HG03196 (cell line): ENCODE results near the gene TTC24.
"Not testable (repeated sequence)": the region's sequence is repeated elsewhere in the genome, so short reads cannot be mapped to it uniquely, and the experiment has no call there.

Experiments used
- ATAC-seq: cut with Tn5 transposase; IDR thresholded peaks from one replicate; pipeline ENCODE4 v1.9.1; 2021; ENCODE audit not compliant: unreplicated experiment

The TTC24 gene

DNA sequence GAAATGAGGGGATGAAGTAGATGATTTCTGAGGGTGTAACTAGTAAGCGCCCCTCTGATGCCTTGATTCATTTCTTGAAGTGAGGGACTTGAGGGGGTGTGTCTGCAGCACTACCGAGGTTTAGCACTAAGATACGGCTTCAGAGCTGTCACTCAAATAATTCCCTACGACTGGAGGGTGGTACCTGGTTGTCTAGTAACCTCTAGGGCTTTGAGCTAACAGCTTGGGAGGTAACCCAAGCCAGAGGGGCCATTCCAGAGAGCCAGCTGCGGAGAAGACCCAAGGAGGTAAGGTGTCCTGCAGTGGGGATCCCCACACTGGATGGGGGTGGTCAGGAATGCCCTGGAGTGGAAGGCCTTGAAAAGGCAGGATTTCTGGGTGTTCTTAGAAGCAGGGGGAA lies at the start of gene TTC24:
TTC24 (plus strand) TSS at position 252 of the 400 bp plus-strand sequence. CDS start 1,642 bp downstream, outside the sequence.
- ATAC-seq = no peak

- no peak for ATAC-seq
These were observed 49.5 kb upstream of the TTC24 start for GRCh38 chr1:156530006-156530405.

DNA sequence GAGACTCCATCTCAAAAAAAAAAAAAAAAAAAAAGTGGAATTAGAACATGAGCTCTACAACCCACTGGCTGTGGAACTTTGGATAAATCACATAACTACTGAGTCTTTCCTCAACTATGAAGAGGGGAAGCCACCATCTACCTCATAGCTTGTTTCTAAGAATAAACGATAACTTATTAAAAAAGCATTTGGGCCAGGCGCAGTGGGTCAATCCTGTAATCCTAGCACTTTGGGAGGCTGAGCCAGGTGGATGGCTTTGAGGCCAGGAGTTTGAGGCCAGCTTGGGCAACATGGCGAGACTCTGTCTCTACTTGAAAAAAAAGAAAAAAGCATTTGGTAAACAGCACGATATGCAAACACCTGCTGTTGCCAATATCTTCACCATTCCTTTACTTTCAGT lies 47.1 kb upstream of the TTC24 start:
- no peak for ATAC-seq

DNA sequence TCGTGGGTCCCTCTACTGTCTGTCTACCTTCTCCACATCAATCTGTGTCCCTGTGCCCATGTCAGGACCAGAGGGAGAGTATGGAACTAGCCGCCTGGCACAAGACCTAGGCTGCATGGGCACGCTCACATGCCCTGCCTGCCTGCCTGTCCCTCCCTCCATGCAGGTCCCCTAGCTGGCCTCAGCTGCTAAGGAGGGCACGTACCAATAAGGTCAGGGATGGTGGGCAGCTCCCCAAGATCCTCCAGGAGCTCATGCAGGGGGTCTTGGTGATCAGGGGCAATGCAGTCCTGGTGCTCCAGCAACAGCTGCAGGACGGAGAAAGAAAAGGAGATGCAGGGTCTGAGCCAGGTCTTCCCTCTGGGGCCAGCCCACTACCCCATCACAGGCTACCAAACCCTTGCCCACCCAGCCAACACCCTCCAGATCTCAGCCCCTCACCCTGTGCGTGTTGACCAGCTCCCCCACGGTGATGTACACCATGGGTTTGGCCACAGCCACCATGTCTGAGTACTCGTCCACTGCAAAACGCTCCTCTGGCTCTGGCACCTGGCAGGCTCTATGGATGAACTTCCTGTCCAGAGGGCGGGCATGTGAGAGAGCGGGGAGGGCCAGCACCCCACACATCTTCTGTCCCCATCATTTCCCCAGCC lies 45.8 kb upstream of the TTC24 start:
- ATAC-seq = no peak

- ATAC-seq = no peak
These were observed 45.0 kb upstream of the TTC24 start for GRCh38 chr1:156534424-156535060.

DNA sequence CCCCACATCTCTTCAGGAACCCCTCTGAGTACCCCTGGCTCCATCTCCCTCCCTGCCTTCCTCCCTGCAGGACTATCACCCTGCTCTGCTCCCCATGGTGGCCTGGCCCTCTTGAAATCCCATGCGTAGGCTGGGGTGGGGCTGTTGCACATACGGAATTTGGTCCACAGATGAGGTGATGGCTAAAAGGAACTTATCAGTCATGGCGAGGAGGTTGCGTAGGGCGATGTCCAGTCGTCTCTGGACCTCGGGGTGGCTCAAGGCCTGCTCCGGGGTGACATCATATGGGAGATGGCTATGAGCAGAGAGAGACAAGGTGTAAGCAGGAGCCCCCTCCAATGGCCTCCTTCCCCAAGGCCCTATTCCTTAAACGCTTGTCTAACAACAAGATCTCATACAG lies 42.5 kb upstream of the TTC24 start:
- ATAC-seq = no peak

DNA sequence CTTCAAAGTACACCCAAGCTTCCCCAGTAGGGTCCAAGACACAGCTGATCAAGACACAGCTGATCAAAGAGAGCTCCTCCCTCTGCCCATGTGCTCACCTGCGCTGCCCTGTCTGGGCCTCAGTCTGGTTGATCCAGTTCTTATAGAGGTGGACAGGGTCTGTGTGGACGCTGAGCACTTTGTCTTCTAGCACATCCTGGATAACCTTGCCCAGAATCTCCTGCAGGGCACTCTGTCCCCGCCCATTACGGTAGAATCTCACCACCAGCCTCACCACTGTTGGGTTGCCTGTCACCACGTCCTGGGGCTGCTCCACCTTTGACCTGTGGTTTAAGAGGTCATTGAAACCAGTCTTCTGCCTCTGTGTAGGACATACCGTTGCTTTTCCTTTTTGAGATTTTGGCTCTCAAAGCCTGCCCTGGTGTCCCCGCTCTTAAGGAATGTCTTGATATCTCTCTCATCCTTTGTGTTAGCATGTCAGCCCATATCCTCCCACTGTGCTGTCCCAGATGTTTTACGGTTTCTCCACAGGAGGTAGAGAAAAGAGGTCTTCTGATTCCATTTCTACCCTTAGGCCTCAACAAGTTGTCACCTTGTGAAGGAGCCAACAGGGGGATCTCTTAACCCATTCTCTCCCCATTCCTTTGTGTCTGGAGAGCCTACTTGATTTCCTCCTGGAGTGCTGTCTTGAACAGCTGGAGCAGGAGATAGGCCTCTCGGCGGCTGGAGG lies 40.6 kb upstream of the TTC24 start:
- no peak for ATAC-seq

DNA sequence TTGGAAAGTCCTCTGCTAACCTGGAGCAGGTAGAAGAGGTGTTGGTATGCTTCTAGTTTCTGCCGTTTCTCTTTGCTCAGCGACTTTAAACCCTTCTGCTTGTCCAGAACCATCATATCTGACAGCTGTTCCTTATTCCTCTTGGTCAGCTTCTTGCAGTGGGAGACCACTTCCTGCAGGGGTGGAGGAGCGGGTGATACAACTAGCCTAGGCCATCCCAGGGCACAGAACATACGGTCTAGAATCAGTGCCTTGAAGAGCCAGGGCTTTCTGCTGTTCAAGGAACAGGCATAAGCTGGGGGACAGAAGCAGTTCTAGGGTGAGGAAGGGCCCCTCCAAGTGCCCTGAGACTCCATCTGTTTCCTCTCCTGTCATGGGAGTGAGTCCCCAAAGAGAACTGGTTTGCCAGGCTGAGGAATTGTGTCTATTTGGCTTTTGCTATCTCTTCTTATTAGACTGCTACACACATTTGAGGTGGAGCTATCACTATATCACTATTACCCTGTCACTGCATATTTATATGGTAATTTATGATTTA lies 39.6 kb upstream of the TTC24 start:
- no peak for ATAC-seq

DNA sequence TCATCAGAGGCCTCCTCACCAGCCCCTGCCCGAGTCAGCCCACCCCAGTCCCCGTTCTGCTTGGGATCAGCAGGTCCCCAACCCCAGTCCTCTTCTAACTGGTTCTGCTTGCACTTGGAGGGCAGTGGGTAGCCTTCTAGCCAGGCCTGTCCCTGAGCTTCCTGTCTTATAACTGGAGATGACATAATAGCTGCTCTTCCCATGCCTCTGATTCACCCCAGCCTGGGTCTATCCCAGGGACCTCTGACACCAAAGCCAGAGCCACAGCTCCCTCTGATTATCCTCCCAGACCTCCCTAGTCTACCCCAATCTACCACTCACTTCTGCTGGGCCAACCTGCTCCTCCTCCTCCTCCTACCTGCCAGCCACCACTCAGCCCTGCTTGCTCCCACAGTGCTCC lies 38.6 kb upstream of the TTC24 start:
- ATAC-seq = no peak

DNA sequence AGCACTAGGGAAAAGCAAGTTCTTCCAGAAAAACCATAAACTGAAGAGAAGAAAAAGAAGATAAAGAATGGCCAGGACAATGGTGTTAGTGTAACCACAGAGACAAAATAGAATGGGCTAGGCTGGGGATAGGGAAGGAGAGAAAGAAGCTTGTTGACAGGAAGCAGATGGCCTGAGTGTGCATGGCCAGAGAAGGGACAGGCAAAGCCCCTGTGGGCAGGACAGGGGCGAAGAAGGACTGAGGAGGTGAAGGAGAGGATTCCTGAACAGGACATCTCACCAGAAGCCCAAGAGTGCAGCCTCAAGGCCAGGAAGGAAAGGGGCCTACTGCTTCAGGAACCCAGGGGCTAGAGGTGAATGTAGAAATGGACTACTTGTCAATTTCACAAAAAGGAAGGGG lies 36.5 kb upstream of the TTC24 start:
- ATAC-seq = no peak

DNA sequence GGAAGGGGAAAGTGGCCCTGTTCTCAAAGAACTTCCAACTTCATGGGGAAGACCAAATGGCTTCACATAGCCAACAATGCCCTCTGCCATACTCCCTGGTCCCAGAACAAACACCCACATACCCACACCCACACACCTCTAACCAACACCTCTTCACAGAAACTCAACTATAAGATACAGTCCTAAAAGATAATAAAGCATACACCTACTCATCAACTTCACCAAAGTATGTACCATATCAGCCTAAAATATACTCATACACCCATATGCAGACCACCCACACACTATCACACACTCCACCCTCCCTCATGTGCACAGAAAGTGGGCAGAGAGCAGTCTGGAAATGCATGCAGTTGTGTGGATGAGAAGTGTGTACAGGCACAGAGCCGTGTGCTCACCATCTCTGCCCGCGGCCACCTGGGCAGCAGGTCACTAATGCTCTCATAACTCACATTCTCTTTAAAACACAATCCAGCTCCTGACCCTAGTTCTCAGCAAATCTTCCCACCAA lies 34.9 kb upstream of the TTC24 start:
- no peak for ATAC-seq

DNA sequence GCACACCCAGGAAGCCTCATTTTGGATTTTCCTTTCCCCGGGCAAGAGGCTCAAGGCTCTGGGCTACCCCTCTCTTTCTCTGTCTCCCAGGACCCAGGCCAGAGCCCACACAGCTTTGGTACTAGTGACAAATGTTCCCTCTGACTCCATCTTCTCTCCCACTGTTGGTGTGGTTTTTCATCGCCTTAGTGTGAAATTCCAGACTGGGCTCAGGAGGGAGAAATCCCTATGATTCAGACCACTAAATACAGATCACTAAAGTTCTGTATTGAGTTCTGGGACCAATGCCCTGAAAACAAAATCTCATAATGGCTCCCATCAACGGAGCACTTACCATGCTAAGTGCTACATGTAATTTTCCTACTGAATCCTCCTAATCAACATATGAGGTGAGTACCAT lies 33.3 kb upstream of the TTC24 start:
- ATAC-seq = no peak

GRCh38 chr1:156547434-156547833 lies 32.1 kb upstream of the TTC24 start:
- ATAC-seq = no peak

DNA sequence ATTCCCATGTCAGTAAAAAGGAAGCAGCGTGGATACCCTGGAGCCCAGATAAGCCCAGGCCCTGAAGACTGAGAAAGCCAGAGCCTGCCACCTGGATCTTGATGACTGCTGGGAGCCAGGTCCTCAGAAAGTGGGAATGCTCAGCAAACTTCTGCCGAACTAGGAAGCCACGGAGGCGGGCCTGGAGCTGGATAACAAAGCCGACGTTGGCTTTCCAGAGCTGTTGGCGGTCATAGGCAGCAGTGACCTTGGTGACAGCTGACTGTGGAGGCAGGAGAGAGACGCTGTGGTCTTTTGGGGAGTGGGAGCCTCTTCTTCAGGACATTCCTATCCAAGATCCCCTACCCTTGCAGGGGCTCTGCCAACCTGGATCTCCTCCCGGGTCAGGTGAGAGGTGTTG lies 31.5 kb upstream of the TTC24 start:
- ATAC-seq = no peak

- ATAC-seq = no peak
These were observed 30.1 kb upstream of the TTC24 start for GRCh38 chr1:156549390-156549789.

GRCh38 chr1:156549831-156550230 lies 29.7 kb upstream of the TTC24 start:
- ATAC-seq = no peak

DNA sequence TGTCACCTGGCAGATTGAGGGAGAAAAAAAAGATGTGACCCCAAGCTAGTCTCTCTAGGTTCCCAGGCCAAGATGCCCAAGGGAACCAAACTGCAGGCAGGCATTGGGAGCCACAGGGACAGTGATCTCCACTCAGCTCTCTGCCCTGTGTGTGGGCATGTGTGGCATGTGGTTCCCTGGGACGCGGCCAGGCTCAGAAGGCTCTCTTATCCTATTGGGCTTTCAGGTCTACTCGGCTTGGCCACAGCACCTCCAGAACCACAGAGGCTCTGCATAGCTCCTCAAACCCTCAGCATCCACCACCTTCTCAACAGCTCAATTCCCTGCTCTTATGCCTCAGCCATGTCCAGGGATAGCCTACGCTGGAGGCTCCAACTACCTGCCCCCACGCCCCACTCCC lies 29.2 kb upstream of the TTC24 start:
- no peak for ATAC-seq

DNA sequence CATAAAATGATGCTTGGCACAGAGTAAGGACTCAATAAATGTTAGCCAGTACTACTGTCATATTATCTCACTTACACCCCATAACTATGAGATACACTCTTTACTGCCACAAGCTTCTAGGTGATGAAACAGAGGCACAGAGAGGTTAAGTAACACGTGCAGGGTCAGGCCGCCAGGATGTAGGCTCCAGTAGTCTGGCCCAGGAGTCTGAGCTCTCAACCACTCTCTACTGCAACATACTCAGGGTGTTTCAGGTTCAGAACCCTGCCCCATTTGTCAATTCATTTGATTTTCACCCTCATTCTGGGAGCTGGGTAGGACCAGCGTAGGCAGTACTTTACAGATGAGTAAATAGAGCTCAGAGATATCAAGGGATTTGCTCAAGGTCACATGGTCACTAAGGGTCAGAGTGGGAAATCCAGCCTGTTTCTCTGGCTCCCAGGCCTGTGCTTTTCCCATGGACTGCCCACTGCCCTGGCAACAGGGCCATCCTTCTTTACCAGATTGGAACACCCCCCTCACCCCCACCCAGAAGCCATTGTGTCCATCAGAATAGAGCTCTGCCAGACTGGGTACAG lies 28.4 kb upstream of the TTC24 start:
- ATAC-seq = no peak

GRCh38 chr1:156551869-156552268 lies 27.7 kb upstream of the TTC24 start:
- ATAC-seq = no peak

GRCh38 chr1:156552518-156552917 lies 27.0 kb upstream of the TTC24 start:
- no peak for ATAC-seq

- ATAC-seq = not testable (repeated sequence)
These were observed 26.6 kb upstream of the TTC24 start for GRCh38 chr1:156552937-156553336.
